ENCODE results near the gene SCNN1B.

Gene SCNN1B

GRCh38 chr16:23286131-23286532 is 16.0 kb upstream of the SCNN1B start:
- Histone ChIP-seq H3K36me3 (ENCODE audit: low read length) (no peaks in the 10 kb centered on the region), H3K79me2 (ENCODE audit: insufficient read depth, low read length) (no peaks in the 10 kb centered on the region), H3K9me2 (replicated peaks; ENCODE audit: insufficient read depth, low read length) (no peaks in the 10 kb centered on the region), H2AFZ (ENCODE audit: low read depth, low read length, severe bottlenecking) (no peak overlapping the region), H3K27ac (ENCODE audit: low read depth, low read length) (no peak overlapping the region), H4K20me1 (ENCODE audit: low read depth, low read length) (no peaks in the 10 kb centered on the region), H3F3A (ENCODE audit: insufficient read depth) (0 out of 2 replicates have a peak, but pooled peaks cover 5% of the 10 kb centered on the region), H3K9me3 (ENCODE audit: insufficient read depth, low read length) (no peaks in the 10 kb centered on the region), H3K4me2 (ENCODE audit: low read depth, low read length, poor library complexity, severe bottlenecking) (no peak overlapping the region), H3K27me3 (ENCODE audit: low read length) (no peaks in the 10 kb centered on the region), H3K9ac (ENCODE audit: low read length) (no peak overlapping the region), H3K4me3 (ENCODE audit: insufficient read depth, low read length, poor library complexity, severe bottlenecking) (no peak overlapping the region)
- no peak for TF ChIP-seq EZH2phosphoT487 (conservative IDR thresholded peaks at IDR 0.05; ENCODE audit: low read length)
- no peak for TF ChIP-seq CTCF (IDR thresholded peaks at IDR 0.05; ENCODE audit: insufficient read depth, low read length, poor library complexity, severe bottlenecking)

DNA sequence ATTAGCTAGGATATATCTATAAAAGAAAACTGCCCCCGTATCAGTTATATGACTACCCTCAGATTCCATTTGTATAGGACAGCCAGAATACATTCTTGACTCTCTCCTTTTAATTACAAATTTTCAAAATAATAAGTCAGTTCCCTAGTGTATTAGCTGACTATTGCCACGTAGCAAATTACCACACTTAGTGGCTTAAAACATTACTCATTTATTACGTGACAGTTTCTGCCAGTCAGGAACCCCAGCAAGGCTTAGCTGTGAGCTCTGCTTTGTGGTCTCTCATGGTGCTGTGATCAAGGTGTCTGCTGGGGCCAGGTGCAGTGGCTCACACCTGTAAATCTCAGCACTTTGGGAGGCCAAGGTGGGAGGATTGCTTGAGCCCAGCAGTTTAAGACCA is 13.9 kb upstream of the SCNN1B start:
- H3K4me3 ChIP-seq (ENCODE audit: insufficient read depth, low read length, poor library complexity, severe bottlenecking): no peak overlapping the region
- H3K79me2 ChIP-seq (ENCODE audit: insufficient read depth, low read length): no peaks in the 10 kb centered on the region
- H3K4me2 ChIP-seq (ENCODE audit: low read depth, low read length, poor library complexity, severe bottlenecking): peak overlapping the region; percentile 13
- H4K20me1 ChIP-seq (ENCODE audit: low read depth, low read length): no peaks in the 10 kb centered on the region
- H3F3A ChIP-seq (ENCODE audit: insufficient read depth): 0 out of 2 replicates have a peak, but pooled peaks cover 5% of the 10 kb centered on the region
- H3K27me3 ChIP-seq (ENCODE audit: low read length): no peaks in the 10 kb centered on the region
- H2AFZ ChIP-seq (ENCODE audit: low read depth, low read length, severe bottlenecking): no peak overlapping the region
- no peaks in the 10 kb centered on the region for H3K9me2 ChIP-seq (replicated peaks; ENCODE audit: insufficient read depth, low read length)
- no peaks in the 10 kb centered on the region for H3K36me3 ChIP-seq (ENCODE audit: low read length)
- no peak overlapping the region for H3K9ac ChIP-seq (ENCODE audit: low read length)
- H3K9me3 ChIP-seq (ENCODE audit: insufficient read depth, low read length): no peaks in the 10 kb centered on the region
- TF ChIP-seq EZH2phosphoT487 (conservative IDR thresholded peaks at IDR 0.05; ENCODE audit: low read length): no peak
- no peak for TF ChIP-seq CTCF (IDR thresholded peaks at IDR 0.05; ENCODE audit: insufficient read depth, low read length, poor library complexity, severe bottlenecking)
- no peak overlapping the region; the same call in 1 of the 2 replicates for H3K27ac ChIP-seq (ENCODE audit: low read depth, low read length)

DNA sequence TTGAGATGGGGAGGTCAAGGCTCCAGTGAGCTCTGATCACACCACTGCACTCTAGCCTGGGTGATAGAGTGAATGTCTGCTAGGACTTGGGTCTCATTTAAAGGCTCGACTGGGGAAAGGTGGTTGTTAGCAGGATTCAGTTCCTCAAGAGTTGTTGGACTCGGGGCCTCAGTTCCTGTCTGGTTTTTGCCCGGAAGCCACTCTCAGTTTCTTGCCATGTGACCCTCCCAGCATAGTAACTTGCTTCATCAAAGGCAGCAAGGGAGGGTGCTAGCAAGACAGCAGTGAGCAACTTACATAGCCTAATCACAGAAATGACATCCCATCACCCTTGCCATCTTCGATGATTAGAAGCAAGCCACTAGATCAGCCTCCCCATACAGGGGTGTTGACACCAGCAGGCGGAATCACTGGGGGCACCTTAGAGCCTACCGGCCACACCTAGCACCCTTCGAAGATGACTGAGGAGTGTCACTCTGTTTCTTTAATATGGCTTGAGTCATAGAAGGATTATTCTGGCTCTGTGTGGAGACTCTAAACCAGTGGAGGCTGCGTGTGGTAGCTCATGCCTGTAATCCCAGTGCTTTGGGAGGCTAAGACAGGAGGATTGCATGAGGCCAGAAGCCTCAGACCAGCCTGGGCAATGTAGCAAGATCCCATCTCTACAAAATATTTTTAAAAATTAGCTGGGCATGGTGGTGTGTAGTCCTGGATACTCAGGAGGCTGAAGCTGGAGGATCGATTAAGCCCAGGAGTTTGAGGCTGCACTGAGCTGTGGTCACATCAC is 13.2 kb upstream of the SCNN1B start:
- Histone ChIP-seq H4K20me1 (ENCODE audit: low read depth, low read length) (no peaks in the 10 kb centered on the region), H3K9me2 (replicated peaks; ENCODE audit: insufficient read depth, low read length) (no peaks in the 10 kb centered on the region), H3K36me3 (ENCODE audit: low read length) (no peaks in the 10 kb centered on the region), H3K79me2 (ENCODE audit: insufficient read depth, low read length) (no peaks in the 10 kb centered on the region), H3K4me2 (ENCODE audit: low read depth, low read length, poor library complexity, severe bottlenecking) (peak overlapping the region; percentile 13), H3K4me3 (ENCODE audit: insufficient read depth, low read length, poor library complexity, severe bottlenecking) (no peak overlapping the region), H3K9ac (ENCODE audit: low read length) (no peak overlapping the region), H3K27ac (ENCODE audit: low read depth, low read length) (no peak overlapping the region; the same call in 1 of the 2 replicates), H2AFZ (ENCODE audit: low read depth, low read length, severe bottlenecking) (no peak overlapping the region), H3K9me3 (ENCODE audit: insufficient read depth, low read length) (no peaks in the 10 kb centered on the region), H3F3A (ENCODE audit: insufficient read depth) (0 out of 2 replicates have a peak, but pooled peaks cover 5% of the 10 kb centered on the region), H3K27me3 (ENCODE audit: low read length) (no peaks in the 10 kb centered on the region)
- TF ChIP-seq CTCF (IDR thresholded peaks at IDR 0.05; ENCODE audit: insufficient read depth, low read length, poor library complexity, severe bottlenecking): no peak
- TF ChIP-seq EZH2phosphoT487 (conservative IDR thresholded peaks at IDR 0.05; ENCODE audit: low read length): no peak
